Iris pigment epithelial cell (primary cell): Measurements from ENCODE around the gene SPATA13.
"Not testable (repeated sequence)": the region's sequence is repeated elsewhere in the genome, so short reads cannot be mapped to it uniquely, and the experiment has no call there.

Experiments used
- DNase-seq: peaks from one replicate; pipeline ENCODE4 v3.0.0-alpha.2; 2011; ENCODE audit warnings: low read depth

Gene SPATA13

DNA sequence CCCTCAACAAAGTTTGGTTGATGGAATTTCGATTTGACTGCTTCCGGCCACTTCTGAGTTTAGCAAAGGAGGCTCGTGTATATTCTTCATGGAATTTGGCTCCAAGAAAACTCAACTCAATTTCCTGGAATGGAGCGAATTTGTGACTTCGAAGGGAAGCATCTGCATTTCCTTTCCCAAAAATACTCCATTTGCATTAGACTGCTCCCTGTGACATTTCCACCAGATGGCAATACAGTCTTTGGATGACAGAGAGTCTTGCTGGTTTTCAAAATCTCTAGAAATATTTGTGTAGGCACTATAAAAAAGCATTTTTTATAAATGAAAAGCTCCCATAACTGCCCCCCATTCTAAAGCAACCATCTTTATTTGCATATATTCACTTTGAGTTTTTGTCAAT is 152.9 kb downstream of the SPATA13 start:
- DNase-seq, result no peak

DNA sequence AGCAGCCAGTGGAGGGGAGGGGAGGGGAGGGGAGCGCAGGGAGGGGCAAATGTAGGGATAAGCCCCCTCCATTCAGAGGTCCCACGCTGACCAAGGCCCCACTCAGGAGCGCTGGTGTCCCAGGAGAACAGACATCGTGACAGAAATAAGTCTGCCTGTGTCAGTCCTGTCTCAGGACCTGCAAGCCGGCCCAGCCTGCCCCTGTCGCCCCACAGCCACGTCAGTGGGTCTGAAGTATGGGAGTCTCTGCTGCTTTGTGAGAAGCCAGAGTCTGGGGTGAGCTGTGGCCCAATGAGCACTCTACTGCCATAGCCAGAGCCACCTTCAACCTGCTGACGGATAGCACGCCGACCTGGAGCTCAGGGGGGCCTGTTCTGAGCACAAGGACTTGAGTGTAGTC is 157.3 kb downstream of the SPATA13 start:
- not testable (repeated sequence) for DNase-seq

GRCh38 chr13:24318878-24319277 is 158.4 kb downstream of the SPATA13 start:
- not testable (repeated sequence) for DNase-seq

GRCh38 chr13:24319641-24320040 is 159.1 kb downstream of the SPATA13 start:
- not testable (repeated sequence) for DNase-seq

DNA sequence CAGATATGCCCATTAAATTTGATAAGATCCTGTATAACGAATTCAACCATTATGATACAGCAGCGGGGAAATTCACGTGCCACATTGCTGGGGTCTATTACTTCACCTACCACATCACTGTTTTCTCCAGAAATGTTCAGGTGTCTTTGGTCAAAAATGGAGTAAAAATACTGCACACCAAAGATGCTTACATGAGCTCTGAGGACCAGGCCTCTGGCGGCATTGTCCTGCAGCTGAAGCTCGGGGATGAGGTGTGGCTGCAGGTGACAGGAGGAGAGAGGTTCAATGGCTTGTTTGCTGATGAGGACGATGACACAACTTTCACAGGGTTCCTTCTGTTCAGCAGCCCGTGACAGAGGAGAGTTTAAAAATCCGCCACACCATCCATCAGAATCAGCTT is 160.9 kb downstream of the SPATA13 start:
- not testable (repeated sequence) for DNase-seq

DNA sequence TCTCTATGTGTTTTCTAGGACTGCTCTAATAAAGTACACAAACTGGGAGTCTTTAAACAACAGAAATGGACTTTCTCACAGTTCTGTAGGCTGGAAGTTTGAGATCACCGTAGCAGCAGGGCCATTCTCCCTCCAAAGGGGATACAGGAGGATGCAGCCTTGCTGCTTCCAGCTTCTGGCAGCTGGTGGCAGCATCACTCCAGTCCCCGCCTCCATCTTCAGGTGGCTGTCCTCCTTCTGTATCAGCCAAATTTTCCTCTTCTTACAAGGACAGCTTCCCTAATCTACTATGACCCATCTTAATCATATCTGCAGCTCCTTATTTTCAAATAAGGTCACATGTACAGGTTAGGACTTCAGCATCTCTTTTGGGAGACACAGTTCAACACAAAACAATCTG is 161.9 kb downstream of the SPATA13 start:
- DNase-seq, result not testable (repeated sequence)

DNA sequence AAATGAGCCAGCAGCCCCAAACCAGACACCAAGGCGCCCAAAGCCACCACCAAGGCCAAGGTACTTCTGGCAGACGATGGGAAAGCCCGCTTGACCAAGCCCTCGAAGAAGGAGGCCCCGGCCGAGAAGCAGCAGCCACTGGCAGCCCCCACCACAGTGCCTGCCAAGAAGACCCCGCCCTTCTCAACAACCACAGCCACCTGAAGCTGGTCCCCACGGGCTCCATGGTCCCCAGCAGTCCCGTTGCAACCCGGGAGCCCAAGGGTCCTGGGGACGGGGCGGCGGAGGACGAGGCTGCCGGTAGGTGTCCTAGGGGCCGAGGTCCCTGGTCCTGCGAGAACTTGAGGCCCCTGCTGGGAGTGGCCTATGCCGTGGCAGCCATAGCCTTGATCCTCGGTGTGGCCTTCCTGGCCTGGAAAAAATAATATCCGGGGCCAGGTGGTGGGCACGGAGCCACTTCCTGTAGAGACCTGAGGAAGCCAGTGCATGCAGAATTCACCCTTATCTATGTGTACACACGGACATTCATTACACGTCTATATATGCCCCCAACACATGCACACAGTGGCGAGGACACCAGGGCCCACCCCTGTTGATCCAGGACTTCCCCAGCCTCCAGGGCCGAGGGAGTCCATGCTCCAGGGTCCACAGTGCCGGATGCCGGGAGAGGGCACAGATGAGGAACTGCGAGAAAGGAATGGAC is 162.7 kb downstream of the SPATA13 start:
- DNase-seq, result no peak

GRCh38 chr13:24323739-24324075 is 163.2 kb downstream of the SPATA13 start:
- no peak for DNase-seq

- not testable (repeated sequence) for DNase-seq
Measured at GRCh38 chr13:24327598-24327997, 167.1 kb downstream of the SPATA13 start.

DNA sequence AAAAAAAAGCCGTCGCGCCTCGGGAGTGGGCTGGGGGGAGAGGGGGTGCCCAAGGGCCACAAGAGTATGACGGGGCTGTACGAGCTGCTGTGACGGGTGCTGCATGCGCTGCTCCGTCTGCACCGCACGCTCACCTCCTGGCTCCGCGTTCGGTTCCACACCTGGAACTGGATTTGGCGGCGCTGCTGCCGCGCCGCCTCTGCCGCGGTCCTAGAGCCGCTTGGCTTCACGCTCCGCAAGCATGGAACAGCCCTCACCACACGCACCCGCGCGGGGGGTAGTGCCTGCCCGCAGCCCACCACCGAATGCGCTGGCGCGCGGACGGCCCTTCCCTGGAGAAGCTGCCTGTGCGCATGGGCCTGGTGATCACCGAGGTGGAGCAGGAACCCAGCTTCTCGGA is 167.6 kb downstream of the SPATA13 start:
- no peak for DNase-seq

DNA sequence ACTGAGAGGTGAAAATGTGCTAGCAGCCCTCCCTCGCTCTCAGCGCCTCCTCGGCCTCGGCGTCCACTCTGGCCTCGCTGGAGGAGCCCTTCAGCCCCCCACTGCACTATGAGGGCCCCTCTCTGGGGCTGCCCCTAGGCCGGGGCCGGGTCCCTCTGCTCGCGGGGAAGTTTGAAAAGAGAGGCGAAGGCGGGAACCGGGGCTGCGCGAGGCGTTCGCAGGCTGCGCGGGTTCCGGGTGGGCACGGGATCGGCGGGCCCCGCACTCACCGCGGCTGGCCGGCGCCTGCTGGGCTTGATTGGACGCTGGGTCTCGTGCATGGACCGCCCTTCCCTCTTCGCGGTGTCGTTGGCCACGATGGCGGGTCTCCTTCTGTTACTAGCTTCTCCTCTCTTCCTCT is 178.2 kb downstream of the SPATA13 start:
- no peak for DNase-seq

DNA sequence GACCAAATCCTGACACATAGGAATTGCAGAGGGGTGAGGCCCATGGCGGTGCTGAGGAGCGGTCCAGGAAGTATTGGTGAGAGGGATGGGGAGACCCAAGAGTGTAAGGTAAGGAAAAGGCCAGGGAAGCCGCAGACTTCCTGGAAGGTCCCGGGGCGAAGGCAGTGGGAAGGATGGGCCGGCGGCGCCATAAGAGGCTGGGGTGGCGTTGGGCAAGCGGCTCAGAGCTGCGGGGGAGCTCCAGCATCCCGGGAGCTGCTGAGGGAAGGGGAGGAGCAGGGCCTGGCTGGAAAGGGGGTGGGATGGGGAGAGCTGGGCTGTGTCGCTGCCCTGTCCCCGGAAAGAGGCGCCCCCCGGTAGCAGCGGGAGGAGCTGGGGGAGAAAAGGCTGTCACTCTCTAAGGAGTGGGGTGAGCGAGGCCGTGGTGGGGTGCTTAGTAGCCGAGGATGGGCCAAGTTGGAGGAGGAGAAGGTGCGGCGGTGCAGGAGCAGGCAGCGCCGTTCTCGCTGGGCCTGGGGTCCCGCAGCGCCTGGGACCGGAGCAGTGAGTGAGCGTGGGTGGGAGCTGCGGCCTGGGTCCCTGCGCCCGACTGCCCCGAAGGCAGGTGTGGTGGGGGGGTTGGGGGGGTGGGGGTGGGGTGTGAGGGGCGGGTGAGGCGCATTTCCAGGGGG is 179.6 kb downstream of the SPATA13 start:
- DNase-seq, result no peak

DNA sequence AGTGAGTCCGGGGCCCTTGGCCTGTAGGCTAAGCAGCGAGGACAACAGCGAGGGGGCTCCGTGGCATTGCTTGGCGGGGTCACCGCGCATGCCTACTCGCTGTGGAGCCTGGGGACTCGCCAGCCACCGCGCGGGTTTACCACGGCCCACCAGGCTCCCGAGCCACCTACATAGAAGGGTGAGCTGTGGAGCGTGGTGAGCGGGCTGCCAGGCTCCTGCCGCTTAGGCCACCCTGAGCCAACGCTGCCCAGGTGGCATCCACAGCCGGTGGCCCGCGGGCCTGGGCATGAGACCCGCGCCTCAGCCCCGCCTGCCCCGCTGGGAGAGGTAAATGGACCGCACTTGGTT is 180.1 kb downstream of the SPATA13 start:
- no peak for DNase-seq

DNA sequence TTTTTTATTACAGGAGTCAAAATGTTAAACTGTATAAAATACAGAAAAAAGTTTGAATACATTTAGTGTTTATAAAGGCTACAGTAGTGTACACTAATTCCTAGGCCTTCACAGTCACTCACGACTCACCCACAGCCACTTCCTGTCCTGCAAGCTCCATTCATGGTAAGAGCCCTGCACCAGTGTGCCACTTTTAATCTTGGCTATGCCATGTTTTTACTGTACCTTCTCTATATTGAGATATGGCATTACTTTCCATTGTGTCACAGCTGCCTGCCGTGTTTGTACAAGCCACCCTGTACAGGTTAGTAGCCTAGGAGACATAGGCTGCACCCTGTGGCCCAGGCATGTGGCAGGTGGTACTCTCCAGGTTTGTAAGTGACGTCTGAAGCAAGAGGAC is 180.9 kb downstream of the SPATA13 start:
- DNase-seq, result no peak

DNA sequence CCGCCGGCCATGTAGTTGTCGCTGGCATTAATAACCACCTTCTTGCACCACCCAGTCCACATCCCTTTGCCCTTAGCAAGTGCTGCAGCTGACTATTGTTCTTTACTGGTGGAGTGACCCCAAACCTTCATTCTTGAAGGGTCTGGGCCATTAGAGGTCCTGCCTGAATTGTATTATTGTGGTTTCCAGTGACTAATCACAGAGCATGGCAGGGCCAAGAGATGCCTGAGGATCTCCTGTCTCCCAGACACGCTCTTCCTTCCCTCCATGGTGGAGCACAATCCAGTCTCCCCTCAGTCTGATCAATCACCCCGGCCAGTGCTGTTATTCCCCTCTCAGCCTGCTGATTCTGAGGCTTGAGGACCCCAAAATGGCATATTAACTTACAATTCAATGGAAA is 187.9 kb downstream of the SPATA13 start:
- no peak for DNase-seq

DNA sequence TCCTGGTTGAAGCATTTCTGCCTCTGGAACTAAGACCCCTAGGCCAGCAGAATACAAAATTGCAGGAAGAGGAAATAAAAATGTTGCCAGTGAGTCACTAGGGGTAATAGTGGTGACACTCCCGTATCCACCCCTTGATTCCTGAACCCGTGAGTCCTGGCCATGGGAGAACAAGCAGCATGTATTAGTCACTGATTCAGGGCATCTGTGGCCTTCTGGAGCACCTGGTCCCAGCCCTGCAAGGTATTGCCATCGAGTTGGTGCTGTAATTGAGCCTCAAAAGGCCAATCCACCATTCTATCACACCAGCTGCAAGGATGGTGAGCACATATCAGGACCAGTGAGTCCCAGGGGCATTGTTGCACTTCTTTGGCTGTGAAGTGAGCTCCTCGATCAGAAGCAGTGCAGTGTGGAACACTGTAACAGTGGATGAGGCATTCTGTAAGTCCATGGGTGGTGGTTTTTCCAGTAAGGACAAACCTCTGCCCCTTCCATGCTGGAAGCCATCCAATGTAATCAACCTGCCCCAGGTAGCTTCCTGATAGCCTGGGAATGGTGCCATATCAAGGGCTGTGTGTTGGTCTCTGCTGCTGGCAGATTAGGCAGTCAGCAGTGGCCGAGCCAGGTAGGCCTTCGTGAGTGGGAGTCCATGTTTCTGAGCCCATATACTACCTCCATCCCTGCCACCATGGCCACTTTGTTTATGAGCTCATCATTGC is 188.4 kb downstream of the SPATA13 start:
- DNase-seq, result no peak

DNA sequence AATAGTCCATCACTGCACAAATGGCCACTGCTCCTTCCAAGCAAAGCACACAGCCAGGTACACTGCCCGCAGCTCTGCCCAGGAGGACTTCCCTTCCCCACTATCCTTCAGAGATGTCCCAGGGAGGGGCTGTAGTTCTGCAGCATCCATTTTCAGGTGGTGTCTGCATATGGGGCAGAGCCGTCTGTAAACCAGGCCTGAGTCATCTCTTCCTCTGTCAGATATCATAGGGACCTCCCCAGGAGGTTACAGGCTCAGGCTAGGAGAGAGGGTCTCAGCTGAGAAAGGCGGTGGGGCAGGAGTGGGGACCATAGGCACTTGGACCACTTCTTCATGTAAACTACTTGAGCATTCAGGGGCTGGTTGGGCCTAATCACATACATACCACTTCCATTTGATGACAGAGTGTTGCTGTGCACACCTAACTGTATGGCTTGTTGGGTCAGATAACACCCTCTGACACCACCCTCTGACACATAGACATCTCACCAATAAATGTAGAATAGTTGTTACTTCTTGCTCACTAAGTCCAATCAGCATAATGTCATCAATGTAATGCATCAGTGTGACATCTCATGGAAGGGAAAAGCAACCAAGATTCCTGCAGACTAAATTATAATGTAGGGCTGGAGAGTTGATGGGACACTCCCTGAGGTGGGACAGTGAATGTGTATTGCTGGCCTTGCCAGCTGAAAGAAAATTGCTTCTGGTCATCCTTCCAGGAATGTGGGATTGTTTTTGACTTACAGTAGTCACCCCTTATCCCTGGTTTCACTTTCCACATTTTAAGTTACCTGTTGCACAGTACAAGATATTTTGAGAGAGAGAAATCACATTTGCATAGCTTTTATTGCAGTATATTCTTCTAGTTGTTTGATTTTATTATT is 189.5 kb downstream of the SPATA13 start:
- not testable (repeated sequence) for DNase-seq

- DNase-seq, result no peak
Measured at GRCh38 chr13:24351423-24351822, 190.9 kb downstream of the SPATA13 start.

DNA sequence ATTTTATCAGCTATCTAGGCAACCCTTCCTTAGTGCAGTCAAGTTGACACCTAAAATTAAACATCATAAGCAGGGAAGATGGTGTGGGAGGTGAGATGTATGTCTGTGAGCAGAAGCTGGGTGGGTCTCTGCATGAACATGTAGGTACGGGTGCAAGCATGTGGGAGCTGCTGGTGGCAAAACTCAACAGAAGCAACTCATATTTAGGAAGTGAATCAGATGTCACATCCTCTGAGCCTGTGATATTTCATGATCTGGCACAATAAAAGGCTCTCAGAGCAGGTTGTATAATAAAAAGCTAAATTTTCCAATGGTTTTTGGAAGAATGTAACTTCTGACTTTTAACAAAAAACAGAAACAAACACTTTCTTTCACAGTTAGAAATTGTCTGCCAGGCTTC is 193.2 kb downstream of the SPATA13 start:
- DNase-seq, result no peak

DNA sequence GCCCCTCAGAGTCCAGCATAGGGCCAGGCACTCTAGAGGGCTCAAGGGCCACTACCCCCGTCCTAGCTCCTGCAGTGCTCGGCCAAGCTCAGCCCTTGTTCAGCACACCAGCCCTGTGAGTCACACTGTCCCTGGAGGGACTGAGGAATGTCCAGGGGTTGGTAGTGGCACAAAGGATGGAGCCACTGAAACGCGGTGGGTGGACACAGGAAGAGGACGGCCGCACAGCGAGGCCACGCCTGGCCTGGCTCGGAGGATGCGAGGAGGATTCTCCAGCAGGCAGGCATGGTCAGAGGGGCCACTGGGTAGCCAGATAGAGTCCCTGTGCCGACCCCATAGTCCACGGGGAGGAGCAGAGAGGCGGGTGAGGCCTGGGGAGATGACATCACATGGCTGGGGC is 194.6 kb downstream of the SPATA13 start:
- DNase-seq, result no peak

GRCh38 chr13:24356270-24356669 is 195.8 kb downstream of the SPATA13 start:
- no peak for DNase-seq
